NCI-H128 (cell line): ENCODE data around the gene PLEKHA3.
A peak's percentile ranks its signal among the peaks of the same experiment; 100 is the strongest.
"Not testable (repeated sequence)": the region's sequence is repeated elsewhere in the genome, so short reads cannot be mapped to it uniquely, and the experiment has no call there.

Experiments
- DNase-seq: peaks from one replicate; lab custom pipeline; 2025; ENCODE audit not compliant: unreplicated experiment; lab: John Stamatoyannopoulos, UW

Gene PLEKHA3

DNA sequence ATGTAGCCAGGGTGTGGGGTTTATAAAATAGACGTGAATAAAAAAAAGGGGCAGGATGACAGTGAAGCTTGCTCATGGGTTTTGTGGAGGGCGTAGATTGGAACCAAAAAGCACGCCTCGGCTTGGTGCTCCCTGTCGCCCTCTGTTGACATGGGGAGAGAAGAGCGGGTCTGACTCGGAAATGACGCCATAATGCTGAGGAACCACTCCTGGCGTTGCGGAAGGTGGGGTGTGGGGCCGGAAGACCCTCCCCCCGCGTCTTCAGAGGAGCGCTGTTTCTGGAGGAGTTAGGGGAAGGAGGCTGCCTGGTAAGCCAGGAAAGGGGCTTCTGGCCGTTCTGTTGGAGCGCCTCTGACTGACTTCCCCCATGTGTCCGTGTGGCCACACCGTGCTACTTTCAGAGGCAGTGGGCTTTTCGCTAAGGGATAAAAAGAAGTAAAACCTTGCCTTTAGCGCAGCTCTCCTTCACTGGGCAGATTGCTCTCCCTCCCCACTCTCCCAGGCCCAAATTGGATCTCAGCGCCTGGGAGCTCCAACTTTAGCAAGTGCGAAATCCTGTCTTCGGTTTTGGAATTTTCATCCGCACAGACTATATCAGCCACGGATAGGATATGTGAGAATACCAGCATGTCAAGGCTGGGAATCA is 42.8 kb downstream of the PLEKHA3 start:
- DNase-seq: peak; percentile 27

DNA sequence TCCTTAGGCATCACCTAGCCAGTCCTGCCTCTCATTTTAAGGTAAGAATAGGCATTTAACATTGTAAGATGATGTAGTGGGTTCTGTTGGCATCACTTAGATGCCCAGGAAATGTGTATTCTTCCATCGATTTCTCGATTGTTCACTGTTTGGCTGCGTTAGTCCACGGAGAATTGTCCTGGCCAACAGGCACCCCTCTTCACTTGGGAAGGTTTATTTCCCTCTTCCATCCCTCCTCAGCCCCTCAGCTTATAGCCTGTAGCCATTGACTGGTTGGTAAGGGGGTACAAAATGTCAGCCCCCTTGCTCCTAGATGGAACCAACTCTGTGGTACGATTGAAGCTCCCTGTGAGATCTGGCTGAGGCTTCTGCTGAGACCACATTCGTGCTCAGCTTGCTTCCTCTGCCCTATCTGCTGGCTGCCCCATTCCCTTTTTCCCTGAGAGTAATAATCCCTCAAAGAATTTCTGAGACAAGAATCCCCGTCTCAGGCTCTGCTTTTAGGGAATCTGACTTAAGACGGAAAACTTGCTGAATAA is 43.4 kb downstream of the PLEKHA3 start:
- DNase-seq: no peak

DNA sequence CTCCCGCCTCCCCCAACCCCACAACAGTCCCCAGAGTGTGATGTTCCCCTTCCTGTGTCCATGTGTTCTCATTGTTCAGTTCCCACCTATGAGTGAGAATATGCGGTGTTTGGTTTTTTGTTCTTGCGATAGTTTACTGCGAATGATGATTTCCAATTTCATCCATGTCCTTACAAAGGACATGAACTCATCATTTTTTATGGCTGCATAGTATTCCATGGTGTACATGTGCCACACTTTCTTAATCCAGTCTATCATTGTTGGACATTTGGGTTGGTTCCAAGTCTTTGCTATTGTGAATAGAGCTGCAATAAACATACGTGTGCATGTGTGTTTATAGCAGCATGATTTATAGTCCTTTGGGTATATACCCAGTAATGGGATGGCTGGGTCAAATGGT is 44.8 kb downstream of the PLEKHA3 start:
- DNase-seq: not testable (repeated sequence)

DNA sequence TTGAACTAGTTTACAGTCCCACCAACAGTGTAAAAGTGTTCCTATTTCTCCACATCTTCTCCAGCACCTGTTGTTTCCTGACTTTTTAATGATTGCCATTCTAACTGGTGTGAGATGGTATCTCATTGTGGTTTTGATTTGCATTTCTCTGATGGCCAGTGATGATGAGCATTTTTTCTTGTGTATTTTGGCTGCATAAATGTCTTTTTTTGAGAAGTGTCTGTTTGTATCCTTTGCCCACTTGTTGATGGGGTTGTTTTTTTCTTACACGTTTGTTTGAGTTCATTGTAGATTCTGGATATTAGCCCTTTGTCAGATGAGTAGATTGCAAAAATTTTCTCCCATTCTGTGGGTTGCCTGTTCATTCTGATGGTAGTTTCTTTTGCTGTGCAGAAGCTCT is 45.2 kb downstream of the PLEKHA3 start:
- DNase-seq: not testable (repeated sequence)

DNA sequence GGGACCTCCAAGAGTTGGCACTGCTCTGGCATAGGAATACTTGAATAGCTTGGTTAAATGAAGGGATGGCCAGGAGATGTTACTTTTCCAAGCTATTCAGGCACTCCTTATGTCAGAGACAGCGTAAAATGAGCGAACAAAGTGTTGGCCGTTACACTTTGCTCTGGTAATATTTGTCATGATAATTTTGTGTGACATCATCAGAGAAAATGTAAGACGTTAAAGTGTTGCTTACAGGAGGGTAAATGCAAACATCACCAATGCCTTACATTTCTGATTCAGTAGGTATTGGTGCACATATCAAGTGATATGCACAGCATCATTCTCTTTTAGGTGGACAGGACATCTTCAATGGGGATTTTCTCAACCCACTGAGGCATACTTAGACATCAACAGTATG is 46.0 kb downstream of the PLEKHA3 start:
- no peak for DNase-seq

DNA sequence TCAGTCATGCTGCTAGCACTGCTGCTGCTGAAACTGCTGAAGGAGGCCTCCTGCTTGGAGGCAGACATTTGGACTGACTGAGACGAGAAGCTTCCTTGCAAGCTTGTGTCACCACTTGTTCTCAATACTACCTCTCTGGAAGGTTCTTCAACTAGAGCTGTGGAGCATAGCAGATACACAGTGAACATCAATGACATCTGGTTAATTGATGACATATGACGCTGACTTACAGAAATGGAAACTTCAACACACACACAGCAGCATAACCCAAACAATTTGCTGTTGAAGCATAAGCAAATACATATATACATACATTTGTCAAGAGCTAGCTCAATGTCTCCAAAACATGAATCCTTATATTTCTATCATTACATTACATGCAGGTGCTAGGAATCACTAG is 47.3 kb downstream of the PLEKHA3 start:
- DNase-seq: no peak

DNA sequence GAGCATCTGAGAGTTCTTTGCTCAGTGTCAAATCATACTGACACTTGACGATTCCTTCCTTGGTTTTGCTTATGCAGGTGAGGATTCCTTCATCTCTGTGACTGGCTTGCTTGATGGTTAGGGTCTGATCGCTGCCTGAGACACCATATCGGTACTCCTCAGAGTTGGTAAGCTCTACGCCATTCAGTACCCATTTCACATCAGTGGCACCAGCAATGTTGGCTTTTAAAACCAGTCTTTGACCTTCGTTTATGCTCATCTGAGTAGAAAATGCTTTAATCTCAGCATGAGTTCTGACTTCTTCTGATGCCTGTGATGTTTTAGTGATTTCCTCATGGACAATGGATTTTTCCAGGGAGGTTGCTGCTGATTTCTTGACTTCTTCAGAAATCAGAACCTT is 48.4 kb downstream of the PLEKHA3 start:
- no peak for DNase-seq

DNA sequence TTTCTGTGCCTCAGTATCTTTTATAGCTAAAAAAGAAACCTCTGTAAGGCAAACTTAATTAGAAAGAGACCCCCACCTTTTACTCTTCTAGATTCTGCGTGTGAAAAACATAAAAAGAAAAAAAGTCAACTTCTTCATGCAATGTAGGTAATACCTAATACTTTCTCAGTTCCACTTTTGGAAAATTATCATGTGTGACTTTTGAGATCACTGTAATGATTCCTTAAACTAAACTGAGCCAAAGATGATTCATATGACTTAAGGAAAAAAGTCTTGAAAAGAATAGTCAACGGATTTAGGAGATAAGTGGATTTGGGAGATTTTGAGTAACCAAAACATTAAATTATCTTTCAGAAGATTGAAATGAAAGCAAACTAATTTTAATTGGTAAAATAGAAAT is 48.9 kb downstream of the PLEKHA3 start:
- DNase-seq: no peak

DNA sequence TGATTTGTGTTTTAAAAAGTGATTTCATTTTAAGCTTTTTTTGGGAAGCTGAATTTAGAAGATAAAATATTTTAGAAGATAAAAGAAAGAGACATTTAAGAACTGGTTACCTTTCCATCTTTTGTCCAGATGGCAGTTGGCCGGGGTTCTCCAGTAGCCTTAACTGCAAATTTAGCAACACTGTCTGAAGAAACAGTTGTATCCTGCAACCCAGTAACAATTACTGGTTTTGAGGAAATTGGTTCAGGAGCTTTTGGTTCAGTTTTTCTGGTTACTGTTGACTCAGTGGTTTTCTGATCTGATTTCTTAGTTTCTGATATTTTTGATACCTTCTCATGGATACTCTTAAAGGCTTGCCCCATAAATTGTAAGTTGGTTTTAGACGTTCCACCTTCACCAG is 49.9 kb downstream of the PLEKHA3 start:
- DNase-seq: no peak

DNA sequence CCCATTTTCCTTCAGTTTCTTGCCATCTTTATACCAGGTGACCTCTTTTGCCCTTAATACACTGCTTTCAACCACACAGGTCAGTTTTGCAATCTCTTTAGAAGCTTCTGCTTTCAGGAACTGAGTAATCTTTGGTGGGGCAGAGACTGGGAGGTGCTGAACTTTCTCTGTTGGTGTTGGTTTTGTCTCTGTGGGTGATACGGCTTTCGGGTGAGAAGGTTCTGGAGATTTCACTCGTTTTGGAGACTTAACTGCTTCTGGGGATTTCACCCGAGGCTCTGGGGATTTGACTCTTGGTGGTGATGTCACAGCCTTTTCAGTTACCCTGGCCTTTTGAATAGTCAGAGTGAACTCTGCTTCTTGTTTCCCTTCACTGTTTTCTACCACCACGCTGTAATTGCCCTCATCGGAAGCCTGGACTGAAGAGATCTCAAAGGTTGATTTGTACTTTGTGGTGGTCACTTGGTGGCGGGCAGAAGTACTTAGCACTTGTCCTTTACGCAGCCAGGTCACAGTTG is 50.4 kb downstream of the PLEKHA3 start:
- DNase-seq: no peak

DNA sequence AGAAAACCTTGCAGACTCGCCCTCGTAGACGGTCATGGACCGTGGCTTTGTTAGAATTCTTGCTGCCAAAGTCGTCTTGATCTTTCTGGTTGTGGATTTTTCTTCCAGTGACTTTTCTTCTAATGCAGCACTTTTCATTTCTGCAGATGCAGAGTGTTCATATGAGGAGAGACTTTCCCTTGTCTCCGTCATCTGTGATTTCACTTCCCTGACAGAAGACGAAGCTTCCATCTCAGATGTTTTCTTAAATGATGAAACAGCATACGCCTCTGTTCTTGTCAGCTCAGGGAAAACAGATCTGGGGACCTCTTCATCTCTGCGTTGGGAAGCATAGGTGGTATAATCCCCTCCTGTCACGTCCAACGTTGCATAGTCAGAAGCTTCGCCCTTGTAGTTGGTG is 50.9 kb downstream of the PLEKHA3 start:
- no peak for DNase-seq

DNA sequence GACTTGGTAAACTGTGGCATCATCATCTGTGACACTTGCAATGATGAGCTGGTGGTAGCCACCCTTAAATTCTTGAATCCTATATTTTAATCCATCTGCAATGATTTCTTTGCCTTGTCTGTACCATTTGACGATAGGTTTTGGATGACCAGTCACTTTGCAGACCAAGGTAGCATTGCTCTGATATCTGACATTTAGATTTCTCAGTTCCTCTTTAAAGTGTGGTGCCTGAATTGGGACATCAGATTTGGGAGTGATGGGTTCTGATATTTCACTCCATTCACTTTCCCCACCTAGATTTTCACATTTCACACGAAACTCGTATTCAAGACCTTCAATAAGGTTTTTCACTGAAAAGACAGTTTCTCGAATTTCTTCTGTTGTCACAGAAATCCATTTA is 55.8 kb downstream of the PLEKHA3 start:
- DNase-seq: no peak

DNA sequence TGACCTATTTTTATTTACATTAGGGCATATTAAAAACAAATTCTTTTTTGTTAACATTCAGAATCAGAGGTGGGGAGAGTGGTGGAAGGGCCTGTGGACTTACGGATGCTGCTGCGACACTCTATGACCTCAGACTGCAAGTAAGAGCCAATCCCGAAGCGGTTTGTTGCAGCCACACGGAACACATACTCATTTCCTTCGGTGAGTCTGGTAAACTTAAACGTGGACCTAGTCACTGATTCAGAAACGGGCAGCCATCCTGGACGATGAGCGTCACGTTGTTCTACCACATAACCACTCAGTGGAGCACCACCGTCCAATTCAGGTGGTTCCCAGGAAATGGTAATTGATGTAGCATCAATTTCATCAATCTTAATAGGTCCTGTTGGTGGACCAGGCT is 61.9 kb downstream of the PLEKHA3 start:
- no peak for DNase-seq

DNA sequence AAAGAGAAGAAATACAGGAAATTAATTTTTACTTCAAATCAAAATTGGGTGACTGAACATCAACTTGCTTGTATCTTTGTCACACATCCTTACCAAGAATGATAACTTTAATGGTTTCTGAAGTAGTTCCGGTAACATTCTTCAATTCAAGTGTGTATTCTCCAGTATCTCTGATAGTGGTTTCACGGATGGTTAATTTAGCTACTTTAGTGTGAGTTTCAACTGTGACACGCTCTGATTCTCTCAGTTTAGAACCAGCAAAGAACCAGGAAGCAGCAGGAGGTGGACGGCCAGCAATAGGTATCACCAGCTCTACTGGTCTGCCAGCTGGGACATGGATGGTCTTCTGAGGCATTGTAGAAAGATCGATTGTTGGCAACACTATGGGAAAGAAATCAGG is 62.3 kb downstream of the PLEKHA3 start:
- no peak for DNase-seq

DNA sequence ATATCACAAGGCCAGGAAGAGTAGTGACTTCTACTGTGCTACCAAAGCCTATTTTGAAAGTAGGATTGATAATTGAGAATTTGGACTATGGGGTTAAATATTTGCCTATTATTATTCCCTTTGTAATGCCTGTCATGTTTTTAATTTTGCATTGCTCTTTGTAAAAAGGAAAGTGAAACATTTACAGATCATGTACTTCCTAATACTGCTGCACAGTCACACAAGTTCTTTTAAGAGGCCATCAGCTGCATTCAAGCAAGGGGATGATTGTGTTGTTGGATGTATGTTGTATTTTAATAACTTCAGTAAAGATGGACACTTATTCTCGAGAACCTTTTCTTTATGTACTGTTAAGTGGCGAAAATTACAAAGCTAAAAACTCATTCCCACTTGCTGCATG is 70.1 kb downstream of the PLEKHA3 start:
- no peak for DNase-seq

DNA sequence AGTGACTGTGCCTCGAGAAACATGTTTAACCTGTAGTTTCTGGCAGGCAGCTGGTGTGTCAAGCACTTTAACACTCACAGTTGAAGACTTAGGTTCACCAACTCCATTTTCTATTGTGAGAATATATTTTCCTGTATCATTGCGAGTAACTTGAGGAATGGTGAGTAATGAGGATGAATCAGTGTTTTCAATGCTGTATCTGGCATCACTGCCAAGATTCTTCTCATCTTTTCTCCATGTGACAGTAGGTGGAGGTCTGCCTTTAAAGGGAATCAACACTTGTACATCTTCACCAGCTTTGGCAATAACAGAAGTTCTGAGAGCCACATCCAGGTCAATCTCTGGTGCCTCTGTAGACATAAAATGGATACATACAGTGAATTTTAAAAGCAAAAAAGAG is 72.8 kb downstream of the PLEKHA3 start:
- no peak for DNase-seq
